Tibial artery (tissue), 4 donors: ENCODE results near the gene SPSB1.

ENCODE experiments used
- DNase-seq, 2 donors: peaks; one replicate each; pipeline ENCODE4 v3.0.0-alpha.2; 2019
- H3K27ac ChIP-seq, 2 donors: fragments of 200-600 bp; sonication (generic) in 1 of 2; 1 replicate in 1 of 2; 2 replicates in 1 of 2; pipeline ENCODE4 v1.5.1; 2018 to 2019; ENCODE audit warnings: mild to moderate bottlenecking in 1 of 2
- H3K27me3 ChIP-seq, 2 donors: fragments of 200-600 bp; sonication (generic) in 1 of 2; one replicate each; pipeline versions ENCODE4 v1.5.1 to v1.6.0; 2016 to 2019
- H3K36me3 ChIP-seq, 3 donors: fragments of 200-600 bp; sonication (generic) in 2 of 3; one replicate each; pipeline ENCODE4 v1.5.1; 2016 to 2019; ENCODE audit warnings: mild to moderate bottlenecking in 2 of 3
- H3K4me1 ChIP-seq, 4 donors: fragments of 200-600 bp; sonication (generic) in 2 of 4; 1 replicate in 3 of 4; 2 replicates in 1 of 4; pipeline ENCODE4 v1.5.1; 2016 to 2019
- H3K4me3 ChIP-seq, 2 donors: fragments of 200-600 bp; sonication (generic) in 1 of 2; 1 replicate in 1 of 2; 2 replicates in 1 of 2; pipeline ENCODE4 v1.5.1; 2018 to 2019; ENCODE audit warnings: mild to moderate bottlenecking in 2 of 2
- H3K9me3 ChIP-seq, 3 donors: fragments of 200-600 bp; sonication (generic) in 1 of 3; one replicate each; pipeline ENCODE4 v1.5.1; 2016 to 2019
- CTCF ChIP-seq, 2 experiments: fragments of 200-600 bp in 1 of 2; fragments of 450-650 bp in 1 of 2; IDR thresholded peaks; one replicate each; pipeline ENCODE4 v1.5.1; 2017 to 2019; ENCODE audit warnings: antibody characterized with exemption in 2 of 2, mild to moderate bottlenecking in 1 of 2, moderate library complexity in 1 of 2
- intact Hi-C: fragments of 100-400 bp; cut with DNase I; formaldehyde crosslinking; loops from one replicate; pipeline ENCODE4 v1.15.0; 2023; ENCODE audit warnings: low total_unique reads

The SPSB1 gene

DNA sequence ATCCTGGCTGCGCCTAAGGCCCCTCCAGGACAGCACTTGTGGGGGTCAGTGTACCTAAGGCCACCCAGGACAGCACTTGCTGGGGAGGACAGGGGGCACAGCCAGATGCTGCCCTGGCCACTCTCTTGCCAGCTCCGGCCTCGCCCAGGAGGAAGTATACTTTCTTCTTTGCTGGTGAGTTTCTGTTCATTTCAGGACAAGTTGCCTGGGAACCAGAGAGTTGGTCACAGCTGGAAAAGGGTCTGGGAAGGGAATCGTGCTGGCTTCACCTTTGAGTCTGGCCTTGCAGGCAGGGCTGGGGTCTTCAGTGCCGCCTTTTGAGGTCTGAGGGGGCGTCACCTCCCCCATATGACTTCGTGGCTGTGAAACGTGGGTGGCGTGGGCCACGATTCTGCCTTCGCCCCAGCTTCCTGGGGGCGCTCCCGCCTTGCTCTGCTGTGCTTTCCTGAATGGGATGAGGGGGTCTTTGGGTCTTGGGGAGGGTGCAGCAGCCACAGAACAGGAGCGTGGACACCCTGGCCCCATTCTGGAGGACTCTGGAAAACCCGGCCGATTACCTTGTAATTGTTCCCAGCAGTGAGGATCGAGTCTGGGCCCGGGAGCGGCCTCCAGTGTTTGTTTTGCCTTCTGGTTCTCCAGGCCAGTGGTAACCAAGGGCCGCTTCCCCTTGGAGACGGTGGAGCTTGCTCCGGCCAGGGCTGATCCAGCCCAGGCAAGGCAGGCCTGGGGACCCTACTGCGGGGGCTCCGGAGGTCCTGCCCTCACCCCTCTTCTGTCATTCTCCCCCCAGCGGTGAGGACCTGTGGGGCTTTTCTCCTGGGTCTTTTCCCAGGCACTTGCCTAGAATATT, 45.9 kb downstream of the SPSB1 start:
- peaks cover 0 to 2% (median 0%) of the 10 kb centered on the region in 3 donors for H3K36me3 ChIP-seq
- H3K4me1 ChIP-seq: peaks cover 0 to 86% (median 70%) of the 10 kb centered on the region in 4 donors
- no peaks in the 10 kb centered on the region for H3K9me3 ChIP-seq
- peak overlapping the region; percentile 80 to 84 for H3K27ac ChIP-seq
- H3K4me3 ChIP-seq: peak overlapping the region; percentile 4 to 30
- intact Hi-C loops: no loop called here
- DNase-seq: no peak
- no peak for TF ChIP-seq CTCF (IDR thresholded peaks at IDR 0.05)
- no peaks in the 10 kb centered on the region for H3K27me3 ChIP-seq

DNA sequence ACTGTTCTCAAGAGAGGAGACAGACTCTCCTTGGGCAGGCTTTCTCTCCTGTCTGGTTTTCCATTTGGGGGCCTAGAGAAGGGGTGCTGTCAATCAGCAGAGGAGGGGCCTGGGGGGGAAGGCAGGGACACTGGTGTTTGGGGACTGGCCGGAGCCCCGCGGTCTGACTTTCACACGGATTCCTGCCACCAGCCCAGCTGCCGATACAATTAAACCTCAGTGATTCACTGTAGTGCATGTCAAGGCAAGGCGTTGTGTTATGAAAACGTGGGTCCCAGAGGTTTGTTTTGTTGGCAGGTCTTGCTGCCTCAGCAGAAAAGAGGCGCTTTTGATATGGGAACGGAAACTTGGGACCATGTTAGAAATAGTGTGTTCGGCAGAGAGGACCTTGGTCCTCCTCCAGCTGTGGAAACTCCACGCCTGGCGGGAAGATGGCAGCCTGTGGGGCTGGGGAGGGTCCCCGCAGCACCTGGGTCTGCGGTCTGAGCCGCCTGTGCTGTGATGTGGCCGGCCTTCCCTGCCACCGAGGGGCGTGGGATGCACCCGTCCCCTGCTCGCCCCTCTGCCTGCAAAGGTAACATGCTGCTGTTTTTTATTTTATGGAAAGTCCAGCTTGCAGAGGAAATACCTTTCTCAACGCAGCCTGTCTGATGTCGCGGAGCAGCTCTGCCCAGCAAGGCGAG, 47.6 kb downstream of the SPSB1 start:
- no peaks in the 10 kb centered on the region for H3K27me3 ChIP-seq
- peak overlapping the region; percentile 80 to 84 for H3K27ac ChIP-seq
- no peak for DNase-seq
- H3K4me1 ChIP-seq: peaks cover 0 to 89% (median 78%) of the 10 kb centered on the region in 4 donors
- intact Hi-C loops: no loop called here
- H3K4me3 ChIP-seq: peak overlapping the region in 1 of 2 donors; percentile 30
- no peak for TF ChIP-seq CTCF (IDR thresholded peaks at IDR 0.05)
- no peaks in the 10 kb centered on the region for H3K36me3 ChIP-seq
- no peaks in the 10 kb centered on the region for H3K9me3 ChIP-seq

DNA sequence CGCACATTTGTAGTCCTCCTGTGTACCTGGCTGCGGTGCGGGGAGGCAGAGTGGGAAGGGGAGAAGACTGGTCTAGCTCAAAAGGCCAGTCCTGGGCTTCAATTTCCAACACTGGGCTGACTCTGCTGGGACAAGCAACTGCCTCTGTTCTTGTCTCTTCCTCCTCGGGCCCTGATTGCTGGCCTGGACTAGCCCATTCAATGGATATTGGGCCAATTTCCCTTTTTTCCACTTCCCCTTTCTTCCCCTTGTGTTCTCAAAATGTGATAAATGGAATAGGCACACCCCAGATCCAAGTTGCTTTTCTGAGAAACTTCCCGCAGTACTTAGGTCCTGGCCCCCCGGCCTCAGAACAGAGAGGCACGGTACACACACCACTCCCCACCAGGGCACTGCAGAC, 48.2 kb downstream of the SPSB1 start:
- Histone ChIP-seq H3K4me3 (no peak overlapping the region), H3K4me1 (peaks cover 0 to 89% (median 81%) of the 10 kb centered on the region in 4 donors), H3K9me3 (no peaks in the 10 kb centered on the region), H3K27ac (peak overlapping the region; percentile 80 to 84), H3K36me3 (no peaks in the 10 kb centered on the region), H3K27me3 (no peaks in the 10 kb centered on the region)
- intact Hi-C loops: no loop called here
- no peak for TF ChIP-seq CTCF (IDR thresholded peaks at IDR 0.05)
- no peak for DNase-seq

DNA sequence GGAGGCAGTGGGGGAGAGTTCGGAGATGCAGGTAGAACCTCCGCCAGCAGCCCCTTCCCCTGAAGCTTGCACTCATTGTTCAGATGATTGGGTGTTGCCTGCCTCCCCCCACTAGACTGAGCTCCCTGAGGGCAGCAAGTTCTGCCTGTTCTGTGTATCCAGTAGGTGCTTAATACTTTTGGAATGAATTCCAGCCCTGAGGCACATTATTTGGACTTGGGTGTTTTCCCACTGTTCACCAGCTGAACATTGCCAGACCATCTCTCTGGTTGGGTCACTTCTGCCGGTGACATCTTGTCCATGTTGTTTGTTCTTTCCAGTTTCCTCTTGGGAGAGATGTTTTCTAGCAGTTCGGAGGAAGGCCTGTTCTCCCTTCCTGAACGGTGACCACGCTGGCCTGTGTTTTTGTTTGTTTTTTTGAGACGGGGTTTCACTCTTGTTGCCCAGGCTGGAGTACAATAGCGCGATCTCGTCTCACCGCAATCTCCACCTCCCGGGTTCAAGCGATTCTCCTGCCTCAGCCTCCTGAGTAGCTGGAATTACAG, 48.7 kb downstream of the SPSB1 start:
- peaks cover 0 to 89% (median 84%) of the 10 kb centered on the region in 4 donors for H3K4me1 ChIP-seq

GRCh38 chr1:9343269-9343668, 50.6 kb downstream of the SPSB1 start:
- Histone ChIP-seq H3K27ac (peak overlapping the region; percentile 80 to 84), H3K4me1 (peaks cover 0 to 89% (median 78%) of the 10 kb centered on the region in 4 donors), H3K9me3 (no peaks in the 10 kb centered on the region), H3K4me3 (no peak overlapping the region), H3K36me3 (no peaks in the 10 kb centered on the region), H3K27me3 (no peaks in the 10 kb centered on the region)
- DNase-seq: no peak
- TF ChIP-seq CTCF (IDR thresholded peaks at IDR 0.05): no peak
- intact Hi-C loops: no loop called here

More for the DNA sequence above, 48.7 kb downstream of the SPSB1 start:
- Histone ChIP-seq H3K27me3 (no peaks in the 10 kb centered on the region), H3K27ac (peak overlapping the region; percentile 80 to 84), H3K36me3 (no peaks in the 10 kb centered on the region), H3K9me3 (no peaks in the 10 kb centered on the region), H3K4me3 (no peak overlapping the region)
- intact Hi-C loops: no loop called here
- no peak for DNase-seq
- no peak for TF ChIP-seq CTCF (IDR thresholded peaks at IDR 0.05)
